Neural cell (in vitro differentiated cells): ENCODE measurements around the gene ZCCHC17. TPM values are rescaled to one million over a fixed set of nuclear protein-coding genes. Genes with fewer than 3 reads are reported as not detected.
"Not testable (repeated sequence)": the region's sequence is repeated elsewhere in the genome, so short reads cannot be mapped to it uniquely, and the experiment has no call there.

Experiments used
- H2AFZ ChIP-seq: fragments of 200-600, 300-800 bp; sonication (generic), shearing (Covaris generic); 2 replicates; pipeline ENCODE4 v1.6.0; 2014; ENCODE audit warnings: low read depth, mild to moderate bottlenecking, antibody characterized with exemption, low read length, moderate library complexity
- H3F3A ChIP-seq: fragments of 200-600 bp; shearing (Covaris generic); 2 replicates; pipeline ENCODE4 v1.6.1; 2016; ENCODE audit warnings: mild to moderate bottlenecking, moderate library complexity, mixed read lengths, antibody characterized with exemption, low read length; ENCODE audit not compliant: insufficient read depth, poor library complexity, severe bottlenecking
- H3K27ac ChIP-seq: fragments of 200-600, 300-800 bp; sonication (generic), shearing (Covaris generic); 2 replicates; pipeline ENCODE4 v1.5.1; 2014; ENCODE audit warnings: mild to moderate bottlenecking, low read length, moderate library complexity
- H3K27me3 ChIP-seq: fragments of 300-800, 200-600 bp; sonication (generic), shearing (Covaris generic); 2 replicates; pipeline ENCODE4 v1.6.0; 2014; ENCODE audit warnings: mild to moderate bottlenecking, low read depth, low read length, moderate library complexity; ENCODE audit not compliant: insufficient read depth
- H3K36me3 ChIP-seq: fragments of 300-800, 200-600 bp; sonication (generic), shearing (Covaris generic); 2 replicates; pipeline ENCODE4 v1.5.1; 2014; ENCODE audit warnings: mild to moderate bottlenecking, antibody characterized with exemption, low read length, moderate library complexity; ENCODE audit not compliant: insufficient read depth
- H3K4me2 ChIP-seq: fragments of 300-800, 200-600 bp; sonication (generic), shearing (Covaris generic); 2 replicates; pipeline ENCODE4 v1.6.0; 2014; ENCODE audit warnings: mild to moderate bottlenecking, low read length
- H3K4me3 ChIP-seq: fragments of 300-800, 200-600 bp; sonication (generic), shearing (Covaris generic); 2 replicates; pipeline ENCODE4 v1.5.1; 2014; ENCODE audit warnings: mild to moderate bottlenecking, low read length, moderate library complexity
- H3K79me2 ChIP-seq: fragments of 200-600 bp; shearing (Covaris generic); replicated peaks from 2 replicates; pipeline ENCODE4 v1.6.0; 2014; ENCODE audit warnings: mild to moderate bottlenecking, low read length, moderate library complexity; ENCODE audit not compliant: insufficient read depth
- H3K9ac ChIP-seq: fragments of 300-800, 200-600 bp; sonication (generic), shearing (Covaris generic); 2 replicates; pipeline ENCODE4 v1.6.1; 2016; ENCODE audit warnings: mild to moderate bottlenecking, low read length, mixed read lengths
- H3K9me2 ChIP-seq: fragments of 200-600 bp; shearing (Covaris generic); 2 replicates; pipeline ENCODE4 v1.6.1; 2016; ENCODE audit warnings: mild to moderate bottlenecking, low read length, mixed read lengths; ENCODE audit not compliant: insufficient read depth
- H3K9me3 ChIP-seq: fragments of 200-600, 300-800 bp; sonication (generic), shearing (Covaris generic); 2 replicates; pipeline ENCODE4 v1.6.1; 2016; ENCODE audit warnings: mild to moderate bottlenecking, mixed run types, low read length, moderate library complexity, mixed read lengths
- H4K20me1 ChIP-seq: fragments of 200-600 bp; shearing (Covaris generic); 2 replicates; pipeline ENCODE4 v1.6.1; 2016; ENCODE audit warnings: mild to moderate bottlenecking, mixed run types; ENCODE audit not compliant: insufficient read depth
- CTCF ChIP-seq: fragments of 450-650 bp; IDR thresholded peaks from 2 replicates; pipeline ENCODE4 v1.5.1; 2014; ENCODE audit warnings: antibody characterized with exemption, mild to moderate bottlenecking, moderate library complexity; ENCODE audit not compliant: poor library complexity, severe bottlenecking
- EP300 ChIP-seq: fragments of 450-650 bp; conservative IDR thresholded peaks from 2 replicates; pipeline ENCODE4 v1.6.1; 2014; ENCODE audit warnings: antibody characterized with exemption, mild to moderate bottlenecking, moderate library complexity; ENCODE audit not compliant: poor library complexity, severe bottlenecking
- EZH2 ChIP-seq: fragments of 200-600, 300-800 bp; shearing (Covaris generic), sonication (generic); IDR thresholded peaks from 2 replicates; pipeline ENCODE4 v1.6.1; 2014; ENCODE audit warnings: antibody characterized with exemption, low read length, borderline replicate concordance, mild to moderate bottlenecking; ENCODE audit not compliant: insufficient read depth, poor library complexity, severe bottlenecking
- MXI1 ChIP-seq: fragments of 450-650 bp; conservative IDR thresholded peaks from 2 replicates; pipeline ENCODE4 v1.6.1; 2014; ENCODE audit warnings: antibody characterized with exemption, mild to moderate bottlenecking; ENCODE audit not compliant: poor library complexity, severe bottlenecking
- POLR2AphosphoS5 ChIP-seq: IDR thresholded peaks from 2 replicates; pipeline ENCODE4 v1.6.1; 2012
- RAD21 ChIP-seq: fragments of 450-650 bp; conservative IDR thresholded peaks from 2 replicates; pipeline ENCODE4 v1.6.1; 2014; ENCODE audit warnings: antibody characterized with exemption, mild to moderate bottlenecking, moderate library complexity
- REST ChIP-seq: IDR thresholded peaks from 2 replicates; pipeline ENCODE4 v1.6.1; 2012; ENCODE audit warnings: borderline replicate concordance
- SMC3 ChIP-seq: fragments of 450-650 bp; conservative IDR thresholded peaks from 2 replicates; pipeline ENCODE4 v1.6.1; 2014; ENCODE audit warnings: antibody characterized with exemption, mild to moderate bottlenecking, moderate library complexity; ENCODE audit not compliant: poor library complexity
- TAF1 ChIP-seq: IDR thresholded peaks from 2 replicates; pipeline ENCODE4 v1.6.1; 2012; ENCODE audit warnings: low read depth
- polyA plus RNA-seq: library from polyadenylated mRNA; depleted of rRNA; stranded (reverse); fragments of >200 nt; gene quantifications from 2 replicates; pipeline ENCODE4 v1.2.3, GENCODE V29; 2014

The ZCCHC17 gene
- polyA plus RNA-seq, 1 donor from 2014 or later: 146 TPM

- TF ChIP-seq REST (no peak), CTCF (no peak), MXI1 (no peak), EZH2 (no peak), TAF1 (no peak), RAD21 (no peak), EP300 (no peak), POLR2AphosphoS5 (no peak), SMC3 (no peak)
- Histone ChIP-seq H3K27me3 (no peaks in the 10 kb centered on the region), H4K20me1 (no peaks in the 10 kb centered on the region), H3K4me3 (no peak overlapping the region), H3F3A (no peaks in the 10 kb centered on the region), H3K9me3 (no peaks in the 10 kb centered on the region), H3K27ac (no peak overlapping the region), H3K36me3 (no peaks in the 10 kb centered on the region), H2AFZ (no peak overlapping the region), H3K9me2 (no peaks in the 10 kb centered on the region), H3K9ac (no peak overlapping the region), H3K79me2 (no peaks in the 10 kb centered on the region), H3K4me2 (no peak overlapping the region)
Measured at GRCh38 chr1:31382379-31382989, 85.7 kb downstream of the ZCCHC17 start.

GRCh38 chr1:31383967-31384366 is 87.1 kb downstream of the ZCCHC17 start:
- no peaks in the 10 kb centered on the region for H4K20me1 ChIP-seq
- no peaks in the 10 kb centered on the region for H3K9me3 ChIP-seq
- H3K27me3 ChIP-seq: no peaks in the 10 kb centered on the region
- H3F3A ChIP-seq: no peaks in the 10 kb centered on the region
- no peak overlapping the region for H2AFZ ChIP-seq
- TF ChIP-seq EP300 (no peak), POLR2AphosphoS5 (no peak), CTCF (no peak), TAF1 (no peak), RAD21 (no peak), SMC3 (no peak), EZH2 (no peak), MXI1 (no peak)
- H3K36me3 ChIP-seq: no peaks in the 10 kb centered on the region
- no peak overlapping the region for H3K9ac ChIP-seq
- H3K79me2 ChIP-seq: no peaks in the 10 kb centered on the region
- no peaks in the 10 kb centered on the region for H3K9me2 ChIP-seq
- no peak overlapping the region for H3K4me3 ChIP-seq
- H3K27ac ChIP-seq: no peak overlapping the region
- no peak overlapping the region for H3K4me2 ChIP-seq

GRCh38 chr1:31386576-31387243 is 89.9 kb downstream of the ZCCHC17 start:
- H3F3A ChIP-seq, H2AFZ ChIP-seq, H3K27ac ChIP-seq, H3K9ac ChIP-seq, H3K36me3 ChIP-seq, H3K4me2 ChIP-seq, H3K79me2 ChIP-seq, H3K9me3 ChIP-seq, H3K9me2 ChIP-seq, H3K27me3 ChIP-seq, H3K4me3 ChIP-seq, H4K20me1 ChIP-seq: not testable (repeated sequence)
